ENCODE data around the gene LRP1.

DNA sequence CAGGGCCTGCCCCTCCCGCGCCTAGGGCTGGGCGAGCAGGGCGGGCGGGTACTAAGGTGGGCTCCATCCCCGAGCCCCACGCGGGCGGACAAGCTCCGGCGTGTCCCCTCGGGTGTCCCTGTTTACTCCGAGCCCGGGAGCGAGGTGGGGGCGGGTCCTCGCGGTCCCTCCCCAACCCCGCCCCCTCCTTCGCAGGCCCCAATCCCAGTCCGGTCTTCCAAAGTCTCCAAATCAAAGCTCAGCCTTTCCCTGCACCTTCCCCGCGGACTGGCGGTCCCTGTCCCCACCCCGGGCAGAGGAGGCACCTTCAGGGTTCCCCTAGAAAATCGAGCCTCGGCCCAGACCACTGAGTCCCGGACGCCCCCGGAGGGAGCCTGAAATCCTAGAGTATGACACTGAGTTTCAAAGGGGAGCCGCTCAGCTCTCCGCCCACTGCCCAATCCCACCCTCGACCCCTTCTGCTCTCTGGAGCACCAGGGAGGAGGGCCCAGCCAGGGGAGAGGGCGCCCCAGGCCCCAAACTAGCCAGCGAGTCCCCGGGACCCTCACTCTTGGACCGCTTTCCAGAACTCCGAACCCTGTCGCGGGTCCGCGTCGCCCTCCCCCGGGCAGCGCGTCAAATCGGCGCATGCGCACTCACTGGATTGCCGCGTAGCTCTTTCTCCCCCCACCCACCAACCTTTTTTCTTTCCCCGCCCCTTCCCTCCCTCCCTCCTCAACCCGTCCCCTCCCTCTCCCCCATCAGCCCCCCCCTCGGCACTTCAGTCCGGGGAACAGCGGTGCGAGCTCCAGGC, at the start of gene LRP1:
- TF ChIP-seq, protein P1, sequence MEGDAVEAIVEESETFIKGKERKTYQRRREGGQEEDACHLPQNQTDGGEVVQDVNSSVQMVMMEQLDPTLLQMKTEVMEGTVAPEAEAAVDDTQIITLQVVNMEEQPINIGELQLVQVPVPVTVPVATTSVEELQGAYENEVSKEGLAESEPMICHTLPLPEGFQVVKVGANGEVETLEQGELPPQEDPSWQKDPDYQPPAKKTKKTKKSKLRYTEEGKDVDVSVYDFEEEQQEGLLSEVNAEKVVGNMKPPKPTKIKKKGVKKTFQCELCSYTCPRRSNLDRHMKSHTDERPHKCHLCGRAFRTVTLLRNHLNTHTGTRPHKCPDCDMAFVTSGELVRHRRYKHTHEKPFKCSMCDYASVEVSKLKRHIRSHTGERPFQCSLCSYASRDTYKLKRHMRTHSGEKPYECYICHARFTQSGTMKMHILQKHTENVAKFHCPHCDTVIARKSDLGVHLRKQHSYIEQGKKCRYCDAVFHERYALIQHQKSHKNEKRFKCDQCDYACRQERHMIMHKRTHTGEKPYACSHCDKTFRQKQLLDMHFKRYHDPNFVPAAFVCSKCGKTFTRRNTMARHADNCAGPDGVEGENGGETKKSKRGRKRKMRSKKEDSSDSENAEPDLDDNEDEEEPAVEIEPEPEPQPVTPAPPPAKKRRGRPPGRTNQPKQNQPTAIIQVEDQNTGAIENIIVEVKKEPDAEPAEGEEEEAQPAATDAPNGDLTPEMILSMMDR (optimal IDR thresholded peaks at IDR 0.05 in 1 of 3, IDR thresholded peaks at IDR 0.05 in 1 of 3, conservative IDR thresholded peaks at IDR 0.05 in 1 of 3; ENCODE audit: extremely low read depth in 1 of 3, insufficient read depth in 2 of 3, low read length in 3 of 3): no peak
- TF ChIP-seq EZH2 (IDR thresholded peaks at IDR 0.05; ENCODE audit: low read length): no peak
